Trophoblast cell (in vitro differentiated cells and primary cell): ENCODE data around the gene DNAI1.

Source experiments
- DNase-seq, 2 donors: peaks; one replicate each; pipeline ENCODE4 v3.0.0-alpha.2; 2016
- H2AFZ ChIP-seq: 2 replicates; pipeline ENCODE4 v1.6.1; 2013; ENCODE audit warnings: low read length, moderate library complexity, mild to moderate bottlenecking; ENCODE audit not compliant: insufficient read depth, poor library complexity
- H2AK5ac ChIP-seq: 2 replicates; pipeline ENCODE4 v1.6.1; 2013; ENCODE audit warnings: mild to moderate bottlenecking, low read length
- H2BK120ac ChIP-seq: 2 replicates; pipeline ENCODE4 v1.6.1; 2013; ENCODE audit warnings: low read length, mild to moderate bottlenecking, moderate library complexity; ENCODE audit not compliant: insufficient read depth, poor library complexity
- H2BK12ac ChIP-seq: 2 replicates; pipeline ENCODE4 v1.6.1; 2013; ENCODE audit warnings: mild to moderate bottlenecking, low read length, moderate library complexity
- H2BK5ac ChIP-seq: 2 replicates; pipeline ENCODE4 v1.6.1; 2013; ENCODE audit warnings: low read length, low read depth, moderate library complexity, mild to moderate bottlenecking; ENCODE audit not compliant: poor library complexity
- H3K14ac ChIP-seq: 2 replicates; pipeline ENCODE4 v1.6.1; 2013; ENCODE audit warnings: mild to moderate bottlenecking, low read length
- H3K18ac ChIP-seq: 2 replicates; pipeline ENCODE4 v1.6.1; 2013; ENCODE audit warnings: mild to moderate bottlenecking, low read length
- H3K23ac ChIP-seq: 2 replicates; pipeline ENCODE4 v1.6.1; 2013; ENCODE audit warnings: low read length
- H3K27ac ChIP-seq: 2 replicates; pipeline ENCODE4 v1.5.1; 2013; ENCODE audit warnings: low read depth, mild to moderate bottlenecking, inconsistent platforms, low read length, moderate library complexity
- H3K27me3 ChIP-seq: 2 replicates; pipeline ENCODE4 v1.6.1; 2013; ENCODE audit warnings: inconsistent platforms, mild to moderate bottlenecking, low read length, moderate library complexity; ENCODE audit not compliant: insufficient read depth
- H3K36me3 ChIP-seq, 2 experiments: 1 replicate in 1 of 2; 2 replicates in 1 of 2; pipeline ENCODE4 v1.6.1; 2013; ENCODE audit warnings: low read length in 2 of 2, mild to moderate bottlenecking in 2 of 2, moderate library complexity in 1 of 2; ENCODE audit not compliant: insufficient read depth in 2 of 2, control insufficient read depth in 1 of 2
- H3K4ac ChIP-seq: 2 replicates; pipeline ENCODE4 v1.6.1; 2013; ENCODE audit warnings: low read depth, mild to moderate bottlenecking, low read length, moderate library complexity
- H3K4me1 ChIP-seq, 2 experiments: 1 replicate in 1 of 2; 2 replicates in 1 of 2; pipeline ENCODE4 v1.6.1; 2013; ENCODE audit warnings: low read length in 2 of 2, mild to moderate bottlenecking in 2 of 2, moderate library complexity in 1 of 2; ENCODE audit not compliant: insufficient read depth in 2 of 2, control insufficient read depth in 1 of 2
- H3K4me2 ChIP-seq: 2 replicates; pipeline ENCODE4 v1.6.1; 2013; ENCODE audit warnings: inconsistent platforms, mild to moderate bottlenecking, low read length, moderate library complexity
- H3K4me3 ChIP-seq: 2 replicates; pipeline ENCODE4 v1.5.1; 2013; ENCODE audit warnings: mild to moderate bottlenecking, low read depth, low read length, inconsistent platforms
- H3K79me1 ChIP-seq: one replicate; pipeline ENCODE4 v1.6.1; 2013; ENCODE audit warnings: low read length
- H3K79me2 ChIP-seq: 2 replicates; pipeline ENCODE4 v1.6.1; 2013; ENCODE audit warnings: low read length, mild to moderate bottlenecking; ENCODE audit not compliant: control insufficient read depth, insufficient read depth, poor library complexity
- H3K9ac ChIP-seq: 2 replicates; pipeline ENCODE4 v1.6.1; 2013; ENCODE audit warnings: mild to moderate bottlenecking, low read length
- H3K9me3 ChIP-seq: 2 replicates; pipeline ENCODE4 v1.6.1; 2013; ENCODE audit warnings: low read depth, mild to moderate bottlenecking, control low read depth, inconsistent platforms, low read length; ENCODE audit not compliant: insufficient read depth
- H4K12ac ChIP-seq: 2 replicates; pipeline ENCODE4 v1.6.1; 2013; ENCODE audit warnings: low read depth, mild to moderate bottlenecking, low read length, moderate library complexity
- H4K8ac ChIP-seq: 2 replicates; pipeline ENCODE4 v1.6.1; 2013; ENCODE audit warnings: low read depth, mild to moderate bottlenecking, low read length, moderate library complexity
- H4K91ac ChIP-seq: one replicate; pipeline ENCODE4 v1.6.1; 2013; ENCODE audit warnings: low read depth, mild to moderate bottlenecking, low read length, moderate library complexity
- WGBS: extraction: QIAGEN DNeasy Blood & Tissue Kit; methylation state at CpG from one replicate; pipeline ENCODE4 v1.1.7; 2013; ENCODE audit warnings: missing lambda C conversion rate; ENCODE audit not compliant: insufficient read length, insufficient coverage; ENCODE audit errors: extremely low coverage; 5-methylcytosine and 5-hydroxymethylcytosine counted together

Gene DNAI1

GRCh38 chr9:34550016-34550680 lies 91.5 kb downstream of the DNAI1 start:
- Histone ChIP-seq H3K4me3 (no peak overlapping the region), H3K9me3 (peaks cover 6% of the 10 kb centered on the region), H3K79me2 (no peaks in the 10 kb centered on the region), H3K27me3 (no peaks in the 10 kb centered on the region), H3K14ac (no peak overlapping the region), H3K18ac (no peak overlapping the region), H3K79me1 (no peaks in the 10 kb centered on the region), H3K4me1 (peaks cover 0 to 6% of the 10 kb centered on the region in 2 experiments), H3K27ac (no peak overlapping the region), H3K36me3 (no peaks in the 10 kb centered on the region), H3K23ac (no peak overlapping the region), H2BK5ac (no peak overlapping the region), H2BK12ac (no peak overlapping the region), H4K12ac (no peak overlapping the region), H4K8ac (no peak overlapping the region), H3K9ac (no peak overlapping the region), H4K91ac (no peak overlapping the region), H2AK5ac (no peak overlapping the region), H2AFZ (no peak overlapping the region), H3K4me2 (no peak overlapping the region), H2BK120ac (no peak overlapping the region), H3K4ac (no peak overlapping the region)
- WGBS, result no CpG with 5 or more reads among the region's 12 CpGs
- no peak for DNase-seq

GRCh38 chr9:34550681-34551270 lies 92.2 kb downstream of the DNAI1 start:
- no peak overlapping the region for H2AK5ac ChIP-seq
- H2AFZ ChIP-seq, result no peak overlapping the region
- no peak overlapping the region for H3K4ac ChIP-seq
- no peak overlapping the region for H2BK12ac ChIP-seq
- no peak overlapping the region for H4K12ac ChIP-seq
- no peak overlapping the region for H3K14ac ChIP-seq
- no peak overlapping the region for H3K4me2 ChIP-seq
- H3K79me1 ChIP-seq, result no peaks in the 10 kb centered on the region
- H3K18ac ChIP-seq, result no peak overlapping the region
- no peak overlapping the region for H3K4me3 ChIP-seq
- no peak overlapping the region for H3K9ac ChIP-seq
- no CpG with 5 or more reads among the region's 5 CpGs for WGBS
- peaks cover 0 to 6% of the 10 kb centered on the region in 2 experiments for H3K4me1 ChIP-seq
- H2BK120ac ChIP-seq, result no peak overlapping the region
- H3K9me3 ChIP-seq, result peaks cover 6% of the 10 kb centered on the region
- H3K79me2 ChIP-seq, result no peaks in the 10 kb centered on the region
- no peak overlapping the region for H2BK5ac ChIP-seq
- H3K27me3 ChIP-seq, result no peaks in the 10 kb centered on the region
- no peak overlapping the region for H3K27ac ChIP-seq
- DNase-seq, result no peak
- no peak overlapping the region for H4K8ac ChIP-seq
- no peak overlapping the region for H3K23ac ChIP-seq
- no peaks in the 10 kb centered on the region for H3K36me3 ChIP-seq
- no peak overlapping the region for H4K91ac ChIP-seq

DNA sequence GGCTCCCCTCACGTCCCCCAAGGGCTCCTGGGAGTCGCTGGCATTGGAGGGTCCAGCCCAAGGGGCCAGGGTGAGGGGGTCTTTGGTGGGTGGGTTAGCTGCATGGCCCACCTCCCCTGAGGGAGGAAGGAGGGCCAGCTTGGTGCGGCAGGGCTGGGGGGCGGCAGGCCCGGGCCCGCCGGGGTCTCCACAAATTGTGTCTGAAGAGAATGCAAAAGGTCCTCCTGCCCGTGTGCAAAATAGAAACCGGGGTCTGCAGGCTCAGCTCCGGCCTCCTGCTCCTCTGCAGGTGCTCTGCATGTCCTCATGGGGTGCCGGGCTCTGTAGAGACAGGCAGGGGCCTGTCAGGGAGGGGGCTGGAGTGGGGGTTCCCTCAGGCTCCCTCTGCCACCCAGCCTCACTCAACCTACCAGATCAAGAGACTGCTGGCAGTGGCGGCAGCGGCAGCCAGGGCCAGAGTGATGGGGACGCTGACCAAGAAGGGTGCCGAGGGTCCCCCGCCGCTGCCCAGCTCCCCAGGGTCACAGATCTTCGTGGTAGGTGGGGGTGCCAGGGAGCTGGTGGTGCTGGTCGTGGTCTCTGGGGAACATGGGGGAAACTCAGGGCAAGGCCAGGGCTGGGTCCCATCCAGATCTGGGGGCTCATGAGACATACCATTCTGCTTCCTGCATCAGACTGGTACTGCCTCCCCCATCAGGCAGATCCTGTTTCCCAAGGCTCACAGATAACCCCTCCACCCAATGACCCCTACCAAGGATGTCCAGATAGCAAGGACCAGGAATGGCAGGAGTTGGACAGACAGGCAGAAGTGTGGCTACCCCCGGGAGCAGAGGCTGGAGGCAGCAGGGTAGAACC lies 93.4 kb downstream of the DNAI1 start:
- no peak overlapping the region for H3K23ac ChIP-seq
- no peak overlapping the region for H2BK12ac ChIP-seq
- no peak overlapping the region for H3K18ac ChIP-seq
- H3K9ac ChIP-seq, result no peak overlapping the region
- H2AFZ ChIP-seq, result no peak overlapping the region
- no peak overlapping the region for H3K4ac ChIP-seq
- no peak overlapping the region for H3K27ac ChIP-seq
- no peak overlapping the region for H3K4me2 ChIP-seq
- H3K4me1 ChIP-seq, result peaks cover 0 to 6% of the 10 kb centered on the region in 2 experiments
- no peak overlapping the region for H4K12ac ChIP-seq
- no peaks in the 10 kb centered on the region for H3K79me1 ChIP-seq
- no peaks in the 10 kb centered on the region for H3K36me3 ChIP-seq
- H4K8ac ChIP-seq, result no peak overlapping the region
- no peak overlapping the region for H4K91ac ChIP-seq
- no peaks in the 10 kb centered on the region for H3K79me2 ChIP-seq
- DNase-seq, result no peak
- no peaks in the 10 kb centered on the region for H3K27me3 ChIP-seq
- no CpG with 5 or more reads among the region's 20 CpGs for WGBS
- H3K9me3 ChIP-seq, result peaks cover 6% of the 10 kb centered on the region
- H3K14ac ChIP-seq, result no peak overlapping the region
- H3K4me3 ChIP-seq, result no peak overlapping the region
- H2BK120ac ChIP-seq, result no peak overlapping the region
- no peak overlapping the region for H2AK5ac ChIP-seq
- no peak overlapping the region for H2BK5ac ChIP-seq

GRCh38 chr9:34552606-34552981 lies 94.0 kb downstream of the DNAI1 start:
- no peak for DNase-seq
- no peak overlapping the region for H4K12ac ChIP-seq
- no peak overlapping the region for H3K18ac ChIP-seq
- no peak overlapping the region for H3K14ac ChIP-seq
- H4K8ac ChIP-seq, result no peak overlapping the region
- H2BK12ac ChIP-seq, result no peak overlapping the region
- no peak overlapping the region for H2BK120ac ChIP-seq
- H3K4ac ChIP-seq, result no peak overlapping the region
- no peak overlapping the region for H3K4me2 ChIP-seq
- H3K23ac ChIP-seq, result no peak overlapping the region
- peaks cover 0 to 6% of the 10 kb centered on the region in 2 experiments for H3K4me1 ChIP-seq
- no peaks in the 10 kb centered on the region for H3K79me2 ChIP-seq
- no CpG with 5 or more reads among the region's 13 CpGs for WGBS
- H3K36me3 ChIP-seq, result no peaks in the 10 kb centered on the region
- H2AFZ ChIP-seq, result no peak overlapping the region
- H2BK5ac ChIP-seq, result no peak overlapping the region
- H3K79me1 ChIP-seq, result no peaks in the 10 kb centered on the region
- no peak overlapping the region for H3K4me3 ChIP-seq
- no peaks in the 10 kb centered on the region for H3K27me3 ChIP-seq
- H3K9ac ChIP-seq, result no peak overlapping the region
- no peak overlapping the region for H4K91ac ChIP-seq
- peaks cover 6% of the 10 kb centered on the region for H3K9me3 ChIP-seq
- H2AK5ac ChIP-seq, result no peak overlapping the region
- H3K27ac ChIP-seq, result no peak overlapping the region
